Neutrophil (primary cell): Measurements from ENCODE around the gene PLD5.

Source experiments
- H3K27ac ChIP-seq: fragments of 200-600 bp; sonication (generic); 2 replicates; pipeline ENCODE4 v1.5.1; 2016; ENCODE audit warnings: mild to moderate bottlenecking, moderate library complexity
- H3K27me3 ChIP-seq: fragments of 200-600 bp; sonication (generic); 2 replicates; pipeline ENCODE4 v1.6.0; 2016; ENCODE audit warnings: mild to moderate bottlenecking
- H3K36me3 ChIP-seq: fragments of 200-600 bp; sonication (generic); 2 replicates; pipeline ENCODE4 v1.5.1; 2017
- H3K4me1 ChIP-seq, 2 experiments: fragments of 200-600 bp in 1 of 2; sonication (generic) in 1 of 2; 1 replicate in 1 of 2; 2 replicates in 1 of 2; pipeline versions ENCODE4 v1.5.1 to v1.6.1; 2013 to 2016; ENCODE audit warnings: low read depth in 1 of 2, low read length in 1 of 2, mild to moderate bottlenecking in 1 of 2, moderate library complexity in 1 of 2; ENCODE audit not compliant: control insufficient read depth in 1 of 2, insufficient read depth in 1 of 2
- H3K4me3 ChIP-seq, 2 experiments: fragments of 200-600 bp in 1 of 2; sonication (generic) in 1 of 2; 1 replicate in 1 of 2; 2 replicates in 1 of 2; pipeline ENCODE4 v1.5.1; 2013 to 2016; ENCODE audit warnings: low read depth in 1 of 2, low read length in 1 of 2, mild to moderate bottlenecking in 1 of 2, moderate library complexity in 1 of 2
- H3K9me3 ChIP-seq: fragments of 200-600 bp; sonication (generic); 2 replicates; pipeline ENCODE4 v1.5.1; 2016
- CTCF ChIP-seq: fragments of 200-600 bp; sonication (generic); IDR thresholded peaks from 2 replicates; pipeline ENCODE4 v1.5.1; 2016; ENCODE audit warnings: antibody characterized with exemption

Gene PLD5

DNA sequence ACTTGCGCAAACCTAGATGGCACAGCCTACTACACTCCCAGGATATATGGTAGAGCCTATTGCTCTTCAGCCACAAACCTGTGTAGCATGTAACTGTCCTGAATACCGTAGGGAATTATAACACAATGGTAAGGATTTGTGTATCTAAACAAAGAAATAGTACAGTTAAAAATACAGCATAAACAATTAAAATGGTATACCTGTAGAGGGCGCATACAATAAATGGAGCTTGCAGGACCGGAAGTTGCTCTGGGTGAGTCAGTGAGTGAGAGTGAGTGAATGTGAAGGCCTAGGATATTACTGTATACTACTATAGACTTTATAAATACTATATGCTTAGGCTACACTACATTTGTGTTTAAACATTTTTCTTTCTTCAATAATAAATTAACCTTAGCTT, 99.3 kb downstream of the PLD5 start:
- Histone ChIP-seq H3K36me3 (no peaks in the 10 kb centered on the region), H3K4me1 (no peaks in the 10 kb centered on the region), H3K9me3 (no peaks in the 10 kb centered on the region), H3K27me3 (no peaks in the 10 kb centered on the region), H3K27ac (no peak overlapping the region), H3K4me3 (no peak overlapping the region)
- no peak for TF ChIP-seq CTCF

GRCh38 chr1:242416657-242417056, 107.8 kb downstream of the PLD5 start:
- H3K36me3 ChIP-seq = no peaks in the 10 kb centered on the region
- no peak overlapping the region for H3K27ac ChIP-seq
- H3K9me3 ChIP-seq = no peaks in the 10 kb centered on the region
- TF ChIP-seq CTCF = no peak
- H3K4me1 ChIP-seq = no peaks in the 10 kb centered on the region
- no peaks in the 10 kb centered on the region for H3K27me3 ChIP-seq
- H3K4me3 ChIP-seq = no peak overlapping the region

DNA sequence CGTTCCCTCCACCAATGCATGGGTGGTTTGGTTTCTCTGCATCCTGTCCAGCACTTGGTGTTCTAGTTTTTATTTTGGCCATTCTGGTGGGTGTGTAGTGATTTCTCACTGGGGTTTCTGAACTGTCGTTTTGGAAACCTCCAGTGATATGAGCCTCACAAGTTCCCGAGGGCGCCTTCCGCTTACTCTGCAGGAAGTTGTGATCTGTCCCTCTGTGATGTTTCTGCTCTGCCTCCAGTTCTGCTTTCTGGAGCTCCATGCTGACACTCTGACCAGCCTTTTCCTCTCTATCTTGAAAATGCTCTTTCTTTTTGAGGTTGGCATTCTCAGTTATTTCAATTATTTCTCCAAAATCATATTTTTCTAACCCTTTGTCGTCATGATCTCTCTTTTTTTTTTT, 111.6 kb downstream of the PLD5 start:
- TF ChIP-seq CTCF = no peak
- H3K27me3 ChIP-seq = no peaks in the 10 kb centered on the region

DNA sequence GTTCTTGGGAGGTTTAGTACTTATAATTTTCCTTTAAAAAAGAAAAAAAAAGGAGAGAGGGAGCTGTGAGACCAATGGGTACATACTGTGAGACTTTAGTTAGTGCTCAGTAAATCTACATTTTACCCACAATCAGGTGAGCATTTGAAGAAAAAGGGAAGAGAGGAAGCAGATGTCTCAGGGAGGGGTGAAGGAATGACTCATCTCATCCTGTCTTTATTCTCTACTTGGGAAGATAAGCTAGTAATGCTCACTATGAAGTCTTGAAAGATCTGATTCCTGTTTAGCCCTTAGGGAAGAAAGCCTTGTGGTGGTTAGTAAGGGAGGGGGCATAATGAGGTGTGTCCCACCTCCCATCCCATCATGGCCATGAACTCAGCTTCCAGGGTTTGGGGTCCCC, 112.6 kb downstream of the PLD5 start:
- H3K9me3 ChIP-seq = no peaks in the 10 kb centered on the region
- H3K27ac ChIP-seq = no peak overlapping the region
- no peaks in the 10 kb centered on the region for H3K4me1 ChIP-seq
- no peak for TF ChIP-seq CTCF
- no peak overlapping the region for H3K4me3 ChIP-seq
- no peaks in the 10 kb centered on the region for H3K36me3 ChIP-seq
- H3K27me3 ChIP-seq = no peaks in the 10 kb centered on the region

More for the DNA sequence above, 111.6 kb downstream of the PLD5 start:
- Histone ChIP-seq H3K9me3 (no peaks in the 10 kb centered on the region), H3K4me3 (no peak overlapping the region), H3K36me3 (no peaks in the 10 kb centered on the region), H3K27ac (no peak overlapping the region), H3K4me1 (no peaks in the 10 kb centered on the region)

- no peak for TF ChIP-seq CTCF
- Histone ChIP-seq H3K27me3 (no peaks in the 10 kb centered on the region), H3K36me3 (no peaks in the 10 kb centered on the region), H3K27ac (no peak overlapping the region), H3K4me1 (no peaks in the 10 kb centered on the region), H3K9me3 (no peaks in the 10 kb centered on the region), H3K4me3 (no peak overlapping the region)
Measured at GRCh38 chr1:242405947-242406346, 118.5 kb downstream of the PLD5 start.

- Histone ChIP-seq H3K4me1 (no peaks in the 10 kb centered on the region), H3K27me3 (no peaks in the 10 kb centered on the region), H3K9me3 (no peaks in the 10 kb centered on the region), H3K27ac (no peak overlapping the region), H3K36me3 (no peaks in the 10 kb centered on the region), H3K4me3 (no peak overlapping the region)
- TF ChIP-seq CTCF = no peak
Measured at GRCh38 chr1:242404296-242404695, 120.2 kb downstream of the PLD5 start.
